WERI-Rb-1 (cell line): Measurements from ENCODE around the gene RFWD3.

Source experiments
- DNase-seq: peaks from one replicate; pipeline ENCODE4 v3.0.0-alpha.2; 2020
- H3K27ac ChIP-seq: fragments of 250-450 bp; sonication (Bioruptor Pico); 2 replicates; pipeline ENCODE4 v1.5.1; 2020; ENCODE audit warnings: mild to moderate bottlenecking, moderate library complexity
- H3K27me3 ChIP-seq: fragments of 250-450 bp; sonication (Bioruptor Pico); 2 replicates; pipeline ENCODE4 v1.5.1; 2021; ENCODE audit warnings: mild to moderate bottlenecking, low read depth, moderate library complexity; ENCODE audit not compliant: insufficient read depth, severe bottlenecking
- H3K36me3 ChIP-seq: fragments of 250-450 bp; sonication (Bioruptor Pico); 2 replicates; pipeline ENCODE4 v1.5.1; 2020; ENCODE audit warnings: mild to moderate bottlenecking, moderate library complexity
- H3K4me3 ChIP-seq: 2 replicates; pipeline ENCODE4 v1.5.1; 2011; ENCODE audit warnings: low read depth, mild to moderate bottlenecking, control low read depth, low read length
- H3K9me3 ChIP-seq: fragments of 250-450 bp; sonication (Bioruptor Pico); 2 replicates; pipeline ENCODE4 v1.5.1; 2021; ENCODE audit warnings: mild to moderate bottlenecking, moderate library complexity; ENCODE audit not compliant: severe bottlenecking
- TF ChIP-seq, protein P1 (sequence below): IDR thresholded peaks from 2 replicates; pipeline ENCODE4 v1.5.1; 2011; ENCODE audit warnings: low read depth, mild to moderate bottlenecking, control low read depth, inconsistent platforms, low read length

RFWD3 gene

DNA sequence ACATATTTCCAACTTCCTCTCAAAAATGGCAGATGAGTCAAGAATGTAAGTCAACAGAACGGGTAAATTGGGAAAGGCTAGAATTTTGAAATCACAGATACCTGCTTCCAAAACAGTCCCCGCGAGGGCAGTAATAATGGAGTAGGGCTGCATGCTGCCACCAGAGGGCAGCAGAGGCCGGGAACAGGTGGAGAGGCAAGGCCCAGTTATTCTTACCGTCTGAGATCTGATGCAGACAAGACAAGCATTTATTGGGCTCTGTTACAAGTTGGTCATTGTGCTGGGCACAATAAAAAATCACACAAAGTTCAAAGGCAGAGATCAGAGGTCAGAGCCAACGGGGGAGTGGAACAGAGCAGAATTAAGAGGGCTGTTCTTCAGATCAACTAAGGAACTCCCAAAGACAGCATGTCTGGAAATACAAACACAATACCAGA is 42.8 kb upstream of the RFWD3 start:
- Histone ChIP-seq H3K36me3 (no peaks in the 10 kb centered on the region), H3K9me3 (no peaks in the 10 kb centered on the region), H3K27ac (no peak overlapping the region), H3K27me3 (no peaks in the 10 kb centered on the region), H3K4me3 (no peak overlapping the region)
- peak; percentile 74 for DNase-seq
- TF ChIP-seq, protein P1, sequence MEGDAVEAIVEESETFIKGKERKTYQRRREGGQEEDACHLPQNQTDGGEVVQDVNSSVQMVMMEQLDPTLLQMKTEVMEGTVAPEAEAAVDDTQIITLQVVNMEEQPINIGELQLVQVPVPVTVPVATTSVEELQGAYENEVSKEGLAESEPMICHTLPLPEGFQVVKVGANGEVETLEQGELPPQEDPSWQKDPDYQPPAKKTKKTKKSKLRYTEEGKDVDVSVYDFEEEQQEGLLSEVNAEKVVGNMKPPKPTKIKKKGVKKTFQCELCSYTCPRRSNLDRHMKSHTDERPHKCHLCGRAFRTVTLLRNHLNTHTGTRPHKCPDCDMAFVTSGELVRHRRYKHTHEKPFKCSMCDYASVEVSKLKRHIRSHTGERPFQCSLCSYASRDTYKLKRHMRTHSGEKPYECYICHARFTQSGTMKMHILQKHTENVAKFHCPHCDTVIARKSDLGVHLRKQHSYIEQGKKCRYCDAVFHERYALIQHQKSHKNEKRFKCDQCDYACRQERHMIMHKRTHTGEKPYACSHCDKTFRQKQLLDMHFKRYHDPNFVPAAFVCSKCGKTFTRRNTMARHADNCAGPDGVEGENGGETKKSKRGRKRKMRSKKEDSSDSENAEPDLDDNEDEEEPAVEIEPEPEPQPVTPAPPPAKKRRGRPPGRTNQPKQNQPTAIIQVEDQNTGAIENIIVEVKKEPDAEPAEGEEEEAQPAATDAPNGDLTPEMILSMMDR: peak; percentile 87

DNA sequence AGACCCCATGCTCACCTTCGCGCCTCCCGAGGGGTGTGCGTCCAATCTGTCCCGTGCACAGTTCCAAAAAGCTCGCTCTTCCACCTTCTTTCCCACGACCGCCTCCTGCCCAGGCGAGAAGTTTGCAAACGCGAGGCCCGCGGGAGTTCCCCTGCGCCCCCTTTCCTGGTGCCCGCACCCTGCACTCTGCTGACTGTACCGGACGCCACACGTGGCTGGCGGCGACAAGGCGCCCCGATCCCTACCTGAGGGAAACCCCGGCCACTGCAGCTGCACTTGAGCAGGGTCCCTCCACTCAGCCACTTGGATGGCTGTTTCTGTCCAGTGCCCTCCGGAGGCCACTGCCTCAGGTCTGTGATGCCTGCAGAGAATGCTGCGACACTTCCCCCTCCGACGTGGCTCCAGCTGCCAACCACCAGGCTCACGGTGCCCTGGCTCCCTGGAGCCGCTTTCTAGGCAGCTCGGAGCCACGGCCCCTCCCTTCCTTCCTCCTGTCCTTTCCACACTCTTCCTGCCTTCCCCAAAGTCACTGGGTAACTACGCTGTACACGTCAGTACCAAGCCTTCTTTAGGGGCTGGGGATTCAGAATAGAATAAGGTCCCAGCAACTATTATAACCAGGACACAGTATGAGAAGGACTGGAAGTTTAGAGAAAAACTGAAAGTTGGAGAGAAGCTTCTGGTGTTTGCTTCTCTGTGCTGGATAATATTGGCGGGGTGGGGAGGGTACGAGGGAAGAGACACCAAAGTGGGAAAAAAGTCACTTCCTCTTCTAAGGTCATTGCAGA is 34.0 kb upstream of the RFWD3 start, which contains the start of gene MLKL:
MLKL (minus strand) TSS at position 425 of the 788 bp plus-strand sequence. CDS start 5,105 bp downstream, outside the sequence.
- H3K27ac ChIP-seq: no peak within 1 kb of the TSS
- DNase-seq: peak; percentile 46
- TF ChIP-seq, protein P1: peak; percentile 29; the same call in 1 of the 2 replicates

DNA sequence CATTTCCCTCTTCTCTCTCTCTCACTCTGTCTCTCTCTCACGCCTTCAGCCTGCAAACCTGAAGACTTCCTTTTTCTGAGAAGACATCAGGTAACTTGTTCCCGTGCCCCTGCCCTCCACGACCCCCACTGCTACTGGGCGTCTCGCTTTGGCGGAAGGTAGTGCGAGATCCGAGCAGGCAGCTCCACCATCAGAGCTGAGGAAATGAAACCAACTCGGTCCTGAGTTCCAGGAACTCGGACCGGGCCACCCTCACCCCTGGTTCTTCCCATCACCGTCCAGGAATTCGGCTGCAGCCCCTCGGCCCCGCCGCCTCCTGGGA is 33.4 kb upstream of the RFWD3 start:
- no peak overlapping the region for H3K27ac ChIP-seq
- no peaks in the 10 kb centered on the region for H3K36me3 ChIP-seq
- H3K9me3 ChIP-seq: no peaks in the 10 kb centered on the region
- TF ChIP-seq, protein P1: no peak
- H3K27me3 ChIP-seq: no peaks in the 10 kb centered on the region
- no peak for DNase-seq
- H3K4me3 ChIP-seq: peak overlapping the region; percentile 60

More for the DNA sequence above, 34.0 kb upstream of the RFWD3 start, which contains the start of gene MLKL:
- H3K9me3 ChIP-seq: no peaks in the 10 kb centered on the region
- H3K4me3 ChIP-seq: peak within 1 kb of the TSS; percentile 60
- H3K27me3 ChIP-seq: no peaks in the 10 kb centered on the region
- H3K36me3 ChIP-seq: no peaks in the 10 kb centered on the region

- Histone ChIP-seq H3K9me3 (no peaks in the 10 kb centered on the region), H3K4me3 (peak overlapping the region; percentile 60), H3K36me3 (no peaks in the 10 kb centered on the region), H3K27ac (no peak overlapping the region), H3K27me3 (no peaks in the 10 kb centered on the region)
- TF ChIP-seq, protein P1: no peak
- DNase-seq: no peak
Measured at GRCh38 chr16:74699666-74700065, 33.0 kb upstream of the RFWD3 start.

DNA sequence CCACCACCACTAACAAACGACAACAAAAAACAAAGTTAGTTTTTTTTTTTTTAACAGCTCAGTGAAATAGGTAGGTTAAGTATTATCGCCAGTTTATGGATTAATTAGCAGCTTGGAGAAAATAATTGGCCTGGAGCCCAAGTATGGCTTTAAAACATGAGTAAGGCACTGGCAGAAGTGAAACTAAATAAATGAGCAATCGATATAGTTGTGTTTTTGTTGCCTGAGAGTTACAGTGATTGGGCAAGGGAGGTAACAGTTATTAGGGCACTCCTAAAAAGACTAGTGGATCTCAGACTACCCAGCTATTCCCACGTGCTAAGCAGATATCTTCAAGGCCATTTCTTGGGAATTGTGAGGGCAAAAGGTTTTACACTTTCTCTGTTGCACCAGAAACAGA is 31.5 kb upstream of the RFWD3 start:
- H3K9me3 ChIP-seq: no peaks in the 10 kb centered on the region
- no peak overlapping the region for H3K27ac ChIP-seq
- TF ChIP-seq, protein P1: no peak
- H3K4me3 ChIP-seq: no peak overlapping the region
- H3K36me3 ChIP-seq: no peaks in the 10 kb centered on the region
- H3K27me3 ChIP-seq: no peaks in the 10 kb centered on the region
- no peak for DNase-seq
